Heart left ventricle (tissue), 13 donors: ENCODE data around the gene PSMC5.

ENCODE experiments used
- CTCF ChIP-seq, 12 donors: fragments of 200-600 bp; sonication (generic) in 4 of 12; IDR thresholded peaks; one replicate each; pipeline versions ENCODE4 v1.5.0 to v1.8.0; 2018 to 2022; ENCODE audit warnings: antibody characterized with exemption in 12 of 12, mild to moderate bottlenecking in 5 of 12
- POLR2A ChIP-seq, 2 donors: fragments of 450-650 bp; IDR thresholded peaks; one replicate each; pipeline ENCODE4 v1.6.1; 2017; ENCODE audit warnings: antibody characterized with exemption in 2 of 2, mild to moderate bottlenecking in 2 of 2, moderate library complexity in 2 of 2
- donor health status: ischemic (EF 13 %, LVEDD 7.1; RV severe dilation, severe dysfunction).
- donor health status: DM: no; HTN: yes; CAD: no.
- donor health status: DM: no; HTN: no; CAD: no.
- donor health status: ischemic (EF 25% LVEDD 6.9; RV normal size, moderate dysfunction).
- donor health status: ischemic (EF 25% LVEDD 5.7; RV mildly dilated, moderate dysfunction).
- donor health status: ischemic (EF 35%, LVEDD 5.7; RV mildly dilated, moderate dysfunction).
- donor health status: nonischemic (EF 11% LVEDD 7.7; RV severe dilation, severe dysfunction).
- donor health status: DM: yes; HTN: yes; CAD: no.
- donor health status: PGD.
- donor health status: ischemic (EF 29% LVEDD 5.4; RV normal size, mild dysfunction).
- donor health status: nonischemic (EF 23%, LVEDD 6.1; RV moderate dilation, normal function).

- TF ChIP-seq CTCF (IDR thresholded peaks at IDR 0.05) = no peak
- no peak for TF ChIP-seq POLR2A (IDR thresholded peaks at IDR 0.05)
These were observed 20.5 kb downstream of the PSMC5 start for GRCh38 chr17:63847525-63848249.
